IMR-90 (cell line): ENCODE data around the gene EIF4H. TPM values are rescaled to one million over a fixed set of nuclear protein-coding genes. Genes with fewer than 3 reads are reported as not detected.

Source experiments
- ATAC-seq: fragments of 200-7000 bp; cut with Tn5 transposase; 2 replicates; pipeline ENCODE4 v1.9.1; 2020; ENCODE audit warnings: low read depth, mild to moderate bottlenecking, moderate library complexity
- BruUV-seq: library from RNA; stranded (reverse); fragments of 400-500 nt; replicated peaks from 2 replicates; lab custom pipeline; 2021; lab: Mats Ljungman, UMichigan
- CTCF ChIA-PET: fragments of 300-600 bp; formaldehyde crosslinking; extraction: SDS; loops from one replicate; lab custom pipeline; 2021; ENCODE audit warnings: antibody characterized with exemption; lab: Yijun Ruan, JAX
- POLR2A ChIA-PET: fragments of 300-600 bp; sonication (Branson Sonifier 250); formaldehyde crosslinking; loops from one replicate; lab custom pipeline; 2022; ENCODE audit warnings: antibody characterized with exemption; ENCODE audit not compliant: unreplicated experiment; lab: Charles Lee
- DNase-seq: peaks from one replicate; pipeline ENCODE4 v3.0.0; 2013
- H2AFZ ChIP-seq: replicated peaks from 2 replicates; pipeline ENCODE3; 2013; ENCODE audit warnings: low read length, mild to moderate bottlenecking; ENCODE audit not compliant: poor library complexity
- H2AK5ac ChIP-seq: 2 replicates; pipeline ENCODE4 v1.6.1; 2013; ENCODE audit warnings: low read depth, low read length, inconsistent platforms
- H2AK9ac ChIP-seq: replicated peaks from 2 replicates; pipeline ENCODE3; 2013; ENCODE audit warnings: mild to moderate bottlenecking, low read depth, low read length, moderate library complexity; ENCODE audit not compliant: poor library complexity
- H2BK120ac ChIP-seq: 2 replicates; pipeline ENCODE4 v1.6.1; 2013; ENCODE audit warnings: low read depth, low read length, inconsistent platforms
- H2BK15ac ChIP-seq: 3 replicates; pipeline ENCODE4 v1.6.1; 2013; ENCODE audit warnings: low read depth, low read length, inconsistent platforms
- H2BK20ac ChIP-seq: 2 replicates; pipeline ENCODE4 v1.6.1; 2013; ENCODE audit warnings: low read depth, mild to moderate bottlenecking, inconsistent platforms, low read length, moderate library complexity
- H2BK5ac ChIP-seq: 2 replicates; pipeline ENCODE4 v1.6.1; 2013; ENCODE audit warnings: mild to moderate bottlenecking, low read depth, low read length, inconsistent platforms; ENCODE audit not compliant: poor library complexity, severe bottlenecking
- H3K14ac ChIP-seq: replicated peaks from 2 replicates; pipeline ENCODE4 v1.6.1; 2013; ENCODE audit warnings: low read depth, low read length, inconsistent platforms
- H3K18ac ChIP-seq: 2 replicates; pipeline ENCODE4 v1.6.1; 2013; ENCODE audit warnings: low read depth, low read length, control low read depth
- H3K23ac ChIP-seq: 2 replicates; pipeline ENCODE4 v1.6.1; 2013; ENCODE audit warnings: low read depth, low read length, inconsistent platforms
- H3K27ac ChIP-seq: 2 replicates; pipeline ENCODE4 v1.5.1; 2013; ENCODE audit warnings: mild to moderate bottlenecking, control low read depth, low read length; ENCODE audit not compliant: insufficient read depth
- H3K27me3 ChIP-seq: 2 replicates; pipeline ENCODE4 v1.6.1; 2013; ENCODE audit warnings: low read length; ENCODE audit not compliant: control insufficient read depth, insufficient read depth
- H3K36me3 ChIP-seq: 2 replicates; pipeline ENCODE4 v1.6.1; 2013; ENCODE audit warnings: low read length, mixed read lengths; ENCODE audit not compliant: control insufficient read depth, insufficient read depth
- H3K4ac ChIP-seq: 2 replicates; pipeline ENCODE4 v1.6.1; 2013; ENCODE audit warnings: low read depth, low read length, inconsistent platforms
- H3K4me1 ChIP-seq: 2 replicates; pipeline ENCODE4 v1.6.1; 2013; ENCODE audit warnings: low read length, mixed read lengths; ENCODE audit not compliant: control insufficient read depth, insufficient read depth
- H3K4me2 ChIP-seq: 2 replicates; pipeline ENCODE4 v1.6.1; 2013; ENCODE audit warnings: low read depth, mild to moderate bottlenecking, control low read depth, low read length, moderate library complexity
- H3K4me3 ChIP-seq: 2 replicates; pipeline ENCODE4 v1.5.1; 2013; ENCODE audit warnings: low read depth, mild to moderate bottlenecking, control low read depth, low read length, moderate library complexity; ENCODE audit not compliant: insufficient read depth
- H3K56ac ChIP-seq: 2 replicates; pipeline ENCODE4 v1.6.1; 2013; ENCODE audit warnings: low read length, inconsistent platforms; ENCODE audit not compliant: insufficient read depth; ENCODE audit errors: extremely low read depth
- H3K79me1 ChIP-seq, 2 experiments: 2 replicates each; pipeline ENCODE4 v1.6.1; 2013; ENCODE audit warnings: low read length in 2 of 2, inconsistent platforms in 1 of 2, low read depth in 1 of 2
- H3K9ac ChIP-seq: 2 replicates; pipeline ENCODE4 v1.6.1; 2013; ENCODE audit warnings: low read depth, low read length, control low read depth
- H3K9me1 ChIP-seq: 2 replicates; pipeline ENCODE4 v1.6.1; 2013; ENCODE audit warnings: low read length, inconsistent platforms; ENCODE audit not compliant: insufficient read depth
- H3K9me3 ChIP-seq: 2 replicates; pipeline ENCODE4 v1.6.1; 2013; ENCODE audit warnings: low read length; ENCODE audit not compliant: control insufficient read depth, insufficient read depth
- H4K20me1 ChIP-seq: 2 replicates; pipeline ENCODE4 v1.6.1; 2013; ENCODE audit warnings: low read length, inconsistent platforms; ENCODE audit not compliant: insufficient read depth
- H4K5ac ChIP-seq: 2 replicates; pipeline ENCODE4 v1.6.1; 2013; ENCODE audit warnings: mild to moderate bottlenecking, low read depth, low read length, control low read depth
- H4K8ac ChIP-seq, 2 experiments: 2 replicates each; pipeline ENCODE4 v1.6.1; 2013; ENCODE audit warnings: low read depth in 2 of 2, low read length in 2 of 2, control low read depth in 1 of 2, inconsistent platforms in 1 of 2
- H4K91ac ChIP-seq: 2 replicates; pipeline ENCODE4 v1.6.1; 2013; ENCODE audit warnings: low read depth, low read length, inconsistent platforms; ENCODE audit not compliant: insufficient read depth
- BHLHE40 ChIP-seq: fragments of 150-350 bp; IDR thresholded peaks from 2 replicates; pipeline ENCODE4 v1.6.1; 2016; ENCODE audit warnings: mild to moderate bottlenecking, low read depth, low read length
- ELK1 ChIP-seq: fragments of 150-350 bp; IDR thresholded peaks from 2 replicates; pipeline ENCODE4 v1.6.1; 2016; ENCODE audit warnings: low read depth, mild to moderate bottlenecking, low read length, moderate library complexity, borderline replicate concordance
- FOS ChIP-seq: fragments of 150-350 bp; IDR thresholded peaks from 2 replicates; pipeline ENCODE4 v1.6.1; 2016; ENCODE audit warnings: low read depth, low read length
- MXI1 ChIP-seq: IDR thresholded peaks from 2 replicates; pipeline ENCODE4 v1.6.1; 2012; ENCODE audit warnings: low read depth, mild to moderate bottlenecking, low read length, moderate library complexity, borderline replicate concordance
- POLR2A ChIP-seq: IDR thresholded peaks from 2 replicates; pipeline ENCODE4 v1.6.1; 2012; ENCODE audit warnings: mild to moderate bottlenecking, low read depth, low read length
- RAD21 ChIP-seq: IDR thresholded peaks from 2 replicates; pipeline ENCODE4 v1.6.1; 2012; ENCODE audit warnings: low read length, improper control_type of control experiment
- SMC3 ChIP-seq: fragments of 150-350 bp; IDR thresholded peaks from 2 replicates; pipeline ENCODE4 v1.6.1; 2016; ENCODE audit warnings: low read depth, mild to moderate bottlenecking, antibody characterized with exemption, low read length, moderate library complexity
- WGBS, 2 experiments: methylation state at CpG; one replicate each; pipeline versions ENCODE4 v1.1.5 to v1.1.7; 2013; ENCODE audit warnings: missing lambda C conversion rate in 2 of 2; ENCODE audit not compliant: insufficient read length in 1 of 2; ENCODE audit errors: extremely low coverage in 2 of 2; 5-methylcytosine and 5-hydroxymethylcytosine counted together
- dilution Hi-C: fragments of 300-500 bp; cut with HindIII; formaldehyde crosslinking; loops from one replicate; pipeline ENCODE4 v1.14.3; 2018; ENCODE audit warnings: low sequenced_read_pairs; ENCODE audit not compliant: unreplicated experiment
- in situ Hi-C: fragments of 300-500 bp; cut with MboI; formaldehyde crosslinking; loops from 3 replicates; pipeline ENCODE4 v1.14.3; 2019; ENCODE audit warnings: low sequenced_read_pairs, inconsistent platforms, mixed read lengths
- intact Hi-C: fragments of 100-400 bp; cut with micrococcal nuclease; formaldehyde crosslinking; loops from 2 replicates; pipeline ENCODE4 v1.10.0; 2022
- polyA plus RNA-seq, 3 experiments: library from polyadenylated mRNA; depleted of rRNA; stranded (reverse); fragments of >200 nt; gene quantifications; 2 replicates each; pipeline ENCODE4 v1.2.3, GENCODE V29; 2012; ENCODE audit warnings: low replicate concordance in 1 of 3
- total RNA-seq: library from RNA; depleted of rRNA; stranded (reverse); fragments of >200 nt; gene quantifications from 2 replicates; pipeline ENCODE4 v1.2.3, GENCODE V29; 2012
- TF ChIP-seq, protein P1 (sequence below): conservative IDR thresholded peaks from 2 replicates; pipeline ENCODE4 v1.5.1; 2012; ENCODE audit warnings: mild to moderate bottlenecking, low read depth, low read length, improper control_type of control experiment

The EIF4H gene
- total and polyA plus RNA-seq, 2 of the 4 experiments (the other 2 are of a cell fraction) = 241 to 321 TPM

DNA sequence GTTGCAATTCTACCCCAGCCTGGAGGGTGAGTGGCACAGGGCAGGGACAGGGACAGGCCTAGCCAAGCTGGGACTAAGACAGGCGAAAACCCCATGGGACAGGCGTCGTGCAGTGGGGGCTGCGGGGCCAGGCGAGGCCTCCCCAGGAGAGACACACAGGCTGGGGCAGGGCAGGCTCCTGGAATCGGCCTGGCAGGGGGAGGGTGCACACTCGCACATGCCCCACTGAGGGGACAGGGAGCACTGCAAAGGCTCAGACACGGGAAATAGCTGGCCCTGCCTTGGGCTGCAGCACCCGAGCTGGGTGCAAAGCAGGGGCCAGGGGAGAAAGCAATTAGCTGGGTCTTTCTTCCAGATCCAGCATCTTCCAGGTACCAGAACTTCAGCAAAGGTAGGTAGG, 46.1 kb downstream of the EIF4H start:
- Histone ChIP-seq H4K5ac (no peak overlapping the region), H4K91ac (no peak overlapping the region), H3K9ac (no peak overlapping the region), H3K23ac (no peak overlapping the region), H3K56ac (no peak overlapping the region), H3K4me3 (no peak overlapping the region), H3K79me1 (no peaks in the 10 kb centered on the region), H3K4me2 (no peak overlapping the region), H3K27ac (no peak overlapping the region), H2BK120ac (no peak overlapping the region), H2AK5ac (no peak overlapping the region), H4K20me1 (no peaks in the 10 kb centered on the region), H3K14ac (no peak overlapping the region), H3K18ac (no peak overlapping the region), H2AK9ac (no peak overlapping the region), H3K36me3 (peaks cover 2% of the 10 kb centered on the region; the same call in 1 of the 2 replicates), H2BK15ac (no peak overlapping the region), H4K8ac (no peak overlapping the region), H2BK5ac (no peak overlapping the region), H3K9me1 (no peaks in the 10 kb centered on the region), H3K27me3 (no peaks in the 10 kb centered on the region; the same call in 1 of the 2 replicates), H3K9me3 (peaks cover 5% of the 10 kb centered on the region), H3K4me1 (no peaks in the 10 kb centered on the region), H3K4ac (no peak overlapping the region), H2BK20ac (no peak overlapping the region), H2AFZ (no peak overlapping the region)
- ChIA-PET POLR2A (no interaction called here), CTCF (no interaction called here)
- no peak for TF ChIP-seq SMC3
- TF ChIP-seq, protein P1, sequence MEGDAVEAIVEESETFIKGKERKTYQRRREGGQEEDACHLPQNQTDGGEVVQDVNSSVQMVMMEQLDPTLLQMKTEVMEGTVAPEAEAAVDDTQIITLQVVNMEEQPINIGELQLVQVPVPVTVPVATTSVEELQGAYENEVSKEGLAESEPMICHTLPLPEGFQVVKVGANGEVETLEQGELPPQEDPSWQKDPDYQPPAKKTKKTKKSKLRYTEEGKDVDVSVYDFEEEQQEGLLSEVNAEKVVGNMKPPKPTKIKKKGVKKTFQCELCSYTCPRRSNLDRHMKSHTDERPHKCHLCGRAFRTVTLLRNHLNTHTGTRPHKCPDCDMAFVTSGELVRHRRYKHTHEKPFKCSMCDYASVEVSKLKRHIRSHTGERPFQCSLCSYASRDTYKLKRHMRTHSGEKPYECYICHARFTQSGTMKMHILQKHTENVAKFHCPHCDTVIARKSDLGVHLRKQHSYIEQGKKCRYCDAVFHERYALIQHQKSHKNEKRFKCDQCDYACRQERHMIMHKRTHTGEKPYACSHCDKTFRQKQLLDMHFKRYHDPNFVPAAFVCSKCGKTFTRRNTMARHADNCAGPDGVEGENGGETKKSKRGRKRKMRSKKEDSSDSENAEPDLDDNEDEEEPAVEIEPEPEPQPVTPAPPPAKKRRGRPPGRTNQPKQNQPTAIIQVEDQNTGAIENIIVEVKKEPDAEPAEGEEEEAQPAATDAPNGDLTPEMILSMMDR = no peak
- TF ChIP-seq POLR2A = no peak
- TF ChIP-seq RAD21 = no peak
- TF ChIP-seq ELK1 = no peak
- no peak for TF ChIP-seq MXI1
- TF ChIP-seq BHLHE40 = no peak
- TF ChIP-seq FOS = no peak
- in situ Hi-C loops = loop anchor here (25.0 kb wide), 1 partner anchor 342 kb away; no protein-coding TSS in a partner anchor
- no TSS peak for BruUV-seq
- intact Hi-C loops = no loop called here
- ATAC-seq (no peak), DNase-seq (no peak)
- WGBS, 2 experiments = 77% methylated on average over 8 of the region's 9 CpGs; no CpG with 5 or more reads in 1 of the 2 experiments
- dilution Hi-C loops = no loop called here
